GM12874 (cell line): ENCODE data around the gene NINL.

Experiments
- CTCF ChIP-seq: IDR thresholded peaks from 2 replicates; pipeline ENCODE4 v1.5.1; 2011; ENCODE audit warnings: low read depth, mild to moderate bottlenecking, control low read depth, low read length, moderate library complexity; ENCODE audit not compliant: insufficient read depth

NINL gene

GRCh38 chr20:25461281-25461650 lies 124.1 kb downstream of the NINL start:
- no peak for TF ChIP-seq CTCF

DNA sequence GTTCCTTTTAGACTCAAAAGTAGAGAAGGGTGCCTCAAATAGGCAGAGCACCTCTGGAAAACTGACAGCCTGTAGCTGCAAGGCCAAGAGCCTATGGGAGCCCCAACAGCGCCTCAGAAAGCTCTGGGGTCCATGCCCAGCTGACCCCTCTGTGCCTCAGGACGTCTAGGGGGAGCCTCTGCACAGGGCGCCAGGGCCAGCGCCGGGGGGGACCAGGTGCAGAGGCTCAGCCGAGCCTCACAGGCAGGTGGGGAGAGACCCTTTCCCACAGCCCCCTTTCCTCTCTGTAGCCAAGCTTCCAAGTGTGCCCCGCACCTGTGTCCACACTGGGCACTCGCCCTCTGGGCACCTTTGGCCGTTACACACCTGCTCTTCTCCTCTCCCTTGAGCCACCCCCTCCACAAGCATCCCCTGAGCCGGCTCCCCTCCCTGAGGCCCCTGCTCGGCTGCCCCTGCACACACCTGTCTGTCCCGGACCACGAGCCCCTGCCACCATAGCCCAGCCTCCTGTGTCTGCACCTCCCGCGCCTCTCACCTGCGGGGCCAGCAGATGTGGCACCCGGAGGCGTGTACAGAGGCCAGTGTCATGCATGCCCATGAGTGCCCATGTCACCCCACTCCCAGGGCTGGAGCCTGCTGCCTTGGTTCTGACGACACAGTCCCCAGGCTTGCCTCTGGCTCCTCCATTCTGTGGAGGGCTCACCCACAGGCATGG lies 124.6 kb downstream of the NINL start:
- no peak for TF ChIP-seq CTCF

DNA sequence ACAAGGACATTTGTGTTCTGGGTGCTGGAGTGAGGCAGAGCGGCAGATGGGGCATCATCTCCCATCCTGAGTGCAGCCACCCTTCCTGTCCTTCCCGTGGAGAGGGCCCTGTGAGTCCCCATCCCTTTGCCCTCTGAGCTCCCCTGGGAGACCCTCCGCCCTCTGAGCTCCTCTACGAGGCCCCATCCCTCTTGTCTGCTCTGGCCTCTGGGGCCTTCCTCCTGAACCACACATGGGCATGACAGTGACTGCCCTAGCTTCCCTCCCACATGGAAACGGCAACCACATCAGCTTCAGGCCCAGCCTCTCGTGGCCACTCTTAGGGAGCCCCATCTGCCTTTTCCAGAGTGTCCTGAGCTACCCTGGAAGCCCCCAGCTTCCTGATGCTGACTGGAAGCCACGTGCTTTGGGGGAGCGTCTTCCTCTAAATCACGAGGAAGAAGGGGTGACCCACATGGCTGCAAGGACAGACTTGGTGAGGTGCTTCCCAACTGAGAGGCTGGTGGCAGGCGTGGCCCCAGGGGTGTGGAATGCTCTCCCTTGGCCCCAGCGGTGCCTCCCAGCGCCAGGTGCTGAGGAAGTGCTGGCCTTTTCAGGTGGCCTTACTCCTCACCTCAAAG lies 125.3 kb downstream of the NINL start:
- TF ChIP-seq CTCF = no peak

- no peak for TF ChIP-seq CTCF
Measured at GRCh38 chr20:25459111-25459830, 126.1 kb downstream of the NINL start.

DNA sequence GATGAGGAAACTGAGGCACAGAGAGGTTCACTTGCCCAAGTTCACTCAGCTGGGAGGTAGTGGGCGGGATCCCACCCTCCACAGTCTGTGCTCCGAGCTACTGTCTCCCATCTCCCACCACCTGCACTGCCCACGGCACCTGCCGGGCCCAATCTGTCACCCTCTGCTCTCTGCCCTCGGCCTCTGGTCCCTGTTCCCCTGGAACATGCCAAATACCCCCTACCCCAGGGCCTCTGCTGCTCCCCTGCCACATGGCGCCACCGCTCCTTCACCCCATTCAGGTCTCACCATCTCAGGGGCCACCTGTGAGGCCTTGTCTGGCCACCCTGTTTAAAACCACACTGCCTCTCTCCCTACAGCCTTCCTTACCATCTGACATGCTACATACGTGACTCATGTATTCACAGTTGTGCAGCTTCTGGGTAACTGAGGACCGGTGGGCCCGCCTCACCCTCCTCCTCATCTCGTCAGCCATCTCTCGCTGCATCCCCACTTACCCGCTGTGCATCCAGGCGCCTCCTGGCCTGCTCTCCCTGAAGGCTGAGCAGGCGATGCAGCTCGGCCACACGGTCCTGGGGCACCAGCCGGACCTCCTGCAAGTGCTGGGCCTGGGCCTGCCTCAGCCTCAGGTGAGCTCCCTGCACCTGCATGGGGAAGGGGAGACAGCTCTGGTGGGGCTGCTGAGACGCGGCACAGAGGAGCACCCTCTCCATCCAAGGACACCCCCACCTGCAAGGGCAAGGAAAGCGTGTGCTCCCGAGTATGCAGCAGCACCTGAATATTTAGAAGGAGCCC lies 127.2 kb downstream of the NINL start:
- TF ChIP-seq CTCF = no peak

DNA sequence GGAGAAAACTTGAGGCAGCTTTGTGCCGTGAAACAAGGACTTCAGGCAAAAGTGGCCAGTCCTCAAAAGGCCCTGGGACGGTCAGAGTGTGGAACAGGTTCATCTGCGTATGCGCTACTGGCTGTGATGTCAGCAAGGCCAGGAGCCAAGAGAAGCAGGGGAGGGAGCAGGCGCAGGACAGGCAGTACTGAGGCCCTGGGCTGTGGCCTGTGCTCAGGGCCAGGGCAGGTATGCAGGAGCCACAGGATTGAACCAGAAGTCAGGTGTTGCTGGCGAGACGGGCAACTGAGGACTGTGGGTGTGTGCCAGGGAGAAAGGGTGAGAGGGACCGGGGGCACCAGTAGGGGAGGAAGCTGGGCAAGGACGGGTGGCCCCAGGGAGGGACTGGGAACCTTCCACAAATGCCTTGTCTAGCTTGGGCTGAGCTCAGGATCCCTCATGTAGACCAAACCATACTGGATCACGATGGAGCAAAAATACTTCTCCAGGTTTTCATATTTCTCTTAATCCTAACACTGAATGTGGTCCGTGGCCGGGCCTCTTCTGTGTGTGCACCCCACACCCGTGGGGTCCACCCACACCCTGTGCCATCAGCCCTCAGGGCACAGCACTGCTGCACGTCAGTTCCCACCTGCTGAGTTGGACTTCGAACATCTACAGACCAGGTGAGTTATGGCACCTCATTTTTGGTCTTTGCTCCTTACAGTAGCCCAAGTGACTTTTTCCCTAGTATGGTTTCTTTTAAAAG lies 131.0 kb downstream of the NINL start:
- no peak for TF ChIP-seq CTCF
